GM18870 (cell line): ENCODE measurements around the gene MAGI1.
"Not testable (repeated sequence)": the region's sequence is repeated elsewhere in the genome, so short reads cannot be mapped to it uniquely, and the experiment has no call there.

ENCODE experiments used
- ATAC-seq: cut with Tn5 transposase; IDR thresholded peaks from one replicate; pipeline ENCODE4 v1.9.1; 2021; ENCODE audit warnings: moderate library complexity; ENCODE audit not compliant: unreplicated experiment

Gene MAGI1

GRCh38 chr3:66041116-66041515 lies 2.4 kb upstream of the MAGI1 start:
- ATAC-seq, result no peak

GRCh38 chr3:66039590-66039887 lies 821 bp upstream of the MAGI1 start:
- no peak for ATAC-seq

- no peak for ATAC-seq
Observed at GRCh38 chr3:66038384-66038725, 363 bp downstream of the MAGI1 start.

GRCh38 chr3:66037986-66038369 lies 740 bp downstream of the MAGI1 start:
- no peak for ATAC-seq

- ATAC-seq, result no peak
Observed at GRCh38 chr3:66037330-66037985, 1.3 kb downstream of the MAGI1 start.

GRCh38 chr3:66036586-66037148 lies 2.1 kb downstream of the MAGI1 start:
- ATAC-seq, result no peak

- ATAC-seq, result no peak
Observed at GRCh38 chr3:66035763-66036477, 2.8 kb downstream of the MAGI1 start.

- ATAC-seq, result no peak
Observed at GRCh38 chr3:66033241-66034138, 5.2 kb downstream of the MAGI1 start.

- ATAC-seq, result no peak
Observed at GRCh38 chr3:66031102-66031698, 7.5 kb downstream of the MAGI1 start.

- no peak for ATAC-seq
Observed at GRCh38 chr3:66029443-66029842, 9.3 kb downstream of the MAGI1 start.

- ATAC-seq, result no peak
Observed at GRCh38 chr3:66029014-66029413, 9.7 kb downstream of the MAGI1 start.

- ATAC-seq, result no peak
Observed at GRCh38 chr3:66028457-66028856, 10.3 kb downstream of the MAGI1 start.

GRCh38 chr3:66027099-66027498 lies 11.6 kb downstream of the MAGI1 start:
- ATAC-seq, result not testable (repeated sequence)

- no peak for ATAC-seq
Observed at GRCh38 chr3:66023738-66024385, 14.9 kb downstream of the MAGI1 start.

GRCh38 chr3:66023229-66023628 lies 15.5 kb downstream of the MAGI1 start:
- no peak for ATAC-seq

- no peak for ATAC-seq
Observed at GRCh38 chr3:66021731-66022131, 17.0 kb downstream of the MAGI1 start.

- ATAC-seq, result no peak
Observed at GRCh38 chr3:66019896-66020295, 18.8 kb downstream of the MAGI1 start.

GRCh38 chr3:66018057-66019033 lies 20.4 kb downstream of the MAGI1 start:
- no peak for ATAC-seq

GRCh38 chr3:66017591-66017990 lies 21.1 kb downstream of the MAGI1 start:
- no peak for ATAC-seq

GRCh38 chr3:66017084-66017483 lies 21.6 kb downstream of the MAGI1 start:
- no peak for ATAC-seq
